Smooth muscle cell (in vitro differentiated cells): ENCODE measurements around the gene WNT10A. TPM values are rescaled to one million over a fixed set of nuclear protein-coding genes. Genes with fewer than 3 reads are reported as not detected.

Experiments
- DNase-seq: peaks from one replicate; lab custom pipeline; 2025; ENCODE audit not compliant: unreplicated experiment; lab: John Stamatoyannopoulos, UW
- H2AFZ ChIP-seq: fragments of 200-600 bp; sonication (generic); 2 replicates; pipeline ENCODE4 v1.6.0; 2016; ENCODE audit warnings: antibody characterized with exemption, low read depth, mild to moderate bottlenecking
- H3F3A ChIP-seq: fragments of 200-600 bp; sonication (generic); 2 replicates; pipeline ENCODE4 v1.6.0; 2017; ENCODE audit warnings: antibody characterized with exemption, low read depth
- H3K27ac ChIP-seq: fragments of 200-600 bp; sonication (generic); 2 replicates; pipeline ENCODE4 v1.5.1; 2016; ENCODE audit warnings: low read depth, mild to moderate bottlenecking
- H3K27me3 ChIP-seq: fragments of 200-600 bp; sonication (generic); 2 replicates; pipeline ENCODE4 v1.6.1; 2016; ENCODE audit warnings: low read depth, mild to moderate bottlenecking
- H3K36me3 ChIP-seq: fragments of 200-600 bp; sonication (generic); 2 replicates; pipeline ENCODE4 v1.5.1; 2016; ENCODE audit warnings: low read depth
- H3K4me1 ChIP-seq: fragments of 200-600 bp; sonication (generic); 2 replicates; pipeline ENCODE4 v1.5.1; 2016; ENCODE audit warnings: low read depth
- H3K4me2 ChIP-seq: fragments of 200-600 bp; sonication (generic); 2 replicates; pipeline ENCODE4 v1.6.0; 2016; ENCODE audit warnings: mild to moderate bottlenecking
- H3K4me3 ChIP-seq: fragments of 200-600 bp; sonication (generic); 2 replicates; pipeline ENCODE4 v1.5.1; 2016; ENCODE audit warnings: mild to moderate bottlenecking
- H3K79me2 ChIP-seq: fragments of 200-600 bp; sonication (generic); 2 replicates; pipeline ENCODE4 v1.6.0; 2016; ENCODE audit warnings: low read depth, mild to moderate bottlenecking
- H3K9ac ChIP-seq: fragments of 200-600 bp; sonication (generic); 2 replicates; pipeline ENCODE4 v1.6.0; 2016; ENCODE audit warnings: low read depth
- H3K9me3 ChIP-seq: fragments of 200-600 bp; sonication (generic); replicated peaks from 2 replicates; pipeline ENCODE4 v1.5.1; 2016; ENCODE audit warnings: low read depth
- H4K20me1 ChIP-seq: fragments of 200-600 bp; sonication (generic); 2 replicates; pipeline ENCODE4 v1.6.0; 2016; ENCODE audit warnings: low read depth
- CTCF ChIP-seq: fragments of 200-600 bp; sonication (generic); IDR thresholded peaks from 2 replicates; pipeline ENCODE4 v1.5.1; 2017; ENCODE audit warnings: borderline replicate concordance, mild to moderate bottlenecking, antibody characterized with exemption; ENCODE audit not compliant: insufficient read depth, poor library complexity, severe bottlenecking
- WGBS: methylation state at CpG from one replicate; pipeline ENCODE4 v1.1.7; 2016; ENCODE audit warnings: low lambda C conversion rate; 5-methylcytosine and 5-hydroxymethylcytosine counted together
- polyA plus RNA-seq: library from polyadenylated mRNA; unstranded; fragments of >200 nt; fragmentation: Nextera tagmentation; extraction: Ambion mirVana; gene quantifications from 2 replicates; pipeline ENCODE4 v1.2.1, GENCODE V29; 2016
- total RNA-seq: library from RNA; depleted of rRNA; stranded (reverse); fragments of >200 nt; gene quantifications from 2 replicates; pipeline ENCODE4 v1.2.3, GENCODE V29; 2014

The WNT10A gene
- total and polyA plus RNA-seq, 2 experiments from 2014 or later = 2.3 to 3.6 TPM

- Histone ChIP-seq H2AFZ (no peak overlapping the region), H3K27ac (no peak overlapping the region), H3K36me3 (no peaks in the 10 kb centered on the region), H3K4me1 (peaks cover 5% of the 10 kb centered on the region), H3F3A (no peaks in the 10 kb centered on the region), H3K4me2 (no peak overlapping the region), H3K9ac (no peak overlapping the region), H3K79me2 (no peaks in the 10 kb centered on the region), H3K4me3 (no peak overlapping the region), H3K27me3 (peaks cover 21% of the 10 kb centered on the region), H3K9me3 (no peaks in the 10 kb centered on the region), H4K20me1 (no peaks in the 10 kb centered on the region)
- no peak for DNase-seq
- WGBS = 65% methylated on average over 19 of the region's 19 CpGs
- TF ChIP-seq CTCF = no peak
Measured at GRCh38 chr2:218891275-218892135, 10.9 kb downstream of the WNT10A start.

- Histone ChIP-seq H3F3A (no peaks in the 10 kb centered on the region), H3K4me2 (peak overlapping the region; percentile 84), H3K9me3 (no peaks in the 10 kb centered on the region), H3K36me3 (no peaks in the 10 kb centered on the region), H3K4me3 (peak overlapping the region; percentile 44), H3K9ac (no peak overlapping the region), H3K27ac (no peak overlapping the region), H3K79me2 (no peaks in the 10 kb centered on the region), H3K4me1 (peaks cover 5% of the 10 kb centered on the region), H4K20me1 (no peaks in the 10 kb centered on the region), H2AFZ (peak overlapping the region; percentile 41), H3K27me3 (peaks cover 30% of the 10 kb centered on the region)
- WGBS = 5% methylated on average over 53 of the region's 72 CpGs
- DNase-seq = peak; percentile 52
- TF ChIP-seq CTCF = peak; percentile 37
Measured at GRCh38 chr2:218892693-218893348, 12.2 kb downstream of the WNT10A start.

- H2AFZ ChIP-seq = peak overlapping the region; percentile 41
- no peak overlapping the region for H3K9ac ChIP-seq
- H3K36me3 ChIP-seq = no peaks in the 10 kb centered on the region
- no peak overlapping the region for H3K27ac ChIP-seq
- WGBS = 39% methylated on average over 9 of the region's 10 CpGs
- peaks cover 5% of the 10 kb centered on the region for H3K4me1 ChIP-seq
- no peaks in the 10 kb centered on the region for H4K20me1 ChIP-seq
- no peak for DNase-seq
- no peaks in the 10 kb centered on the region for H3K9me3 ChIP-seq
- H3K4me2 ChIP-seq = peak overlapping the region; percentile 84
- peak overlapping the region; percentile 44 for H3K4me3 ChIP-seq
- TF ChIP-seq CTCF = no peak
- H3F3A ChIP-seq = no peaks in the 10 kb centered on the region
- peaks cover 36% of the 10 kb centered on the region for H3K27me3 ChIP-seq
- H3K79me2 ChIP-seq = no peaks in the 10 kb centered on the region
Measured at GRCh38 chr2:218893349-218894150, 12.9 kb downstream of the WNT10A start.
